ENCODE data around the gene AP4B1. TPM values are rescaled to one million over a fixed set of nuclear protein-coding genes. Genes with fewer than 3 reads are reported as not detected.

AP4B1 gene
- total and polyA plus RNA-seq, 3 experiments from 2014 or later: 12.1 to 36.2 (median 33.7) TPM

- peak in 2 of 5 donors; percentile 4 to 63 for DNase-seq
- Histone ChIP-seq H3K27me3 (ENCODE audit: insufficient read depth, low read length, poor library complexity, severe bottlenecking) (no peaks in the 10 kb centered on the region), H3K4me1 (ENCODE audit: insufficient read depth, low read length) (peaks cover 33% of the 10 kb centered on the region), H3K4me3 (ENCODE audit: low read length) (peak overlapping the region; percentile 96), H3K27ac (ENCODE audit: low read depth, low read length) (peak overlapping the region; percentile 94), H3K36me3 (ENCODE audit: insufficient read depth, low read length) (peaks cover 17% of the 10 kb centered on the region), H3K9me3 (ENCODE audit: low read length) (no peaks in the 10 kb centered on the region)
- Mint-ChIP-seq H3K27me3 (peaks cover 0 to 2% of the 10 kb centered on the region in 2 donors), H3K4me1 (peaks cover 44 to 68% (median 52%) of the 10 kb centered on the region in 3 donors), H3K4me3 (peak overlapping the region; percentile 93 to 100 (median 95)), H3K9me3 (no peaks in the 10 kb centered on the region), H3K36me3 (peaks cover 0 to 59% (median 13%) of the 10 kb centered on the region in 3 donors), H3K27ac (peak overlapping the region; percentile 95 to 100 (median 99))
- ChIA-PET POLR2A (interaction anchor here (0.5 to 3.9 kb wide), 6 partner anchors 25 to 70 kb away, joined by 3 to 95 read pairs (median 10); partner anchors contain the start of gene HIPK1), CTCF (interaction anchor here (0.6 to 5.8 kb wide), 11 partner anchors 11 to 147 kb away, joined by 3 to 95 read pairs (median 7); partner anchors contain the start of gene HIPK1)
These were observed 849 bp upstream of the AP4B1 start for GRCh38 chr1:113905435-113905861.

- Histone ChIP-seq H3K27me3 (ENCODE audit: insufficient read depth, low read length, poor library complexity, severe bottlenecking) (no peaks in the 10 kb centered on the region), H3K4me3 (ENCODE audit: low read length) (peak overlapping the region; percentile 96), H3K4me1 (ENCODE audit: insufficient read depth, low read length) (peaks cover 38% of the 10 kb centered on the region), H3K9me3 (ENCODE audit: low read length) (no peaks in the 10 kb centered on the region), H3K36me3 (ENCODE audit: insufficient read depth, low read length) (peaks cover 18% of the 10 kb centered on the region), H3K27ac (ENCODE audit: low read depth, low read length) (peak overlapping the region; percentile 94)
- peak in 1 of 5 donors; percentile 81 for DNase-seq
- H3K27me3 Mint-ChIP-seq: peaks cover 0 to 2% of the 10 kb centered on the region in 2 donors
- peak overlapping the region; percentile 95 to 100 (median 99) for H3K27ac Mint-ChIP-seq
- no peaks in the 10 kb centered on the region for H3K9me3 Mint-ChIP-seq
- H3K36me3 Mint-ChIP-seq: peaks cover 0 to 64% (median 18%) of the 10 kb centered on the region in 3 donors
- ChIA-PET POLR2A (interaction anchor here (0.8 to 3.9 kb wide), 11 partner anchors 9 to 437 kb away, joined by 3 to 95 read pairs (median 7); partner anchors contain the start of genes HIPK1 and RSBN1), CTCF (interaction anchor here (0.7 to 5.8 kb wide), 20 partner anchors 13 to 832 kb away, joined by 3 to 95 read pairs (median 6); partner anchors contain the start of genes HIPK1, LRIG2 and RSBN1)
- H3K4me3 Mint-ChIP-seq: peak overlapping the region; percentile 93 to 100 (median 95)
- peaks cover 53 to 75% (median 63%) of the 10 kb centered on the region in 3 donors for H3K4me1 Mint-ChIP-seq
These were observed 316 bp downstream of the AP4B1 start for GRCh38 chr1:113904293-113904673.

GRCh38 chr1:113903501-113904292 is 902 bp downstream of the AP4B1 start:
- Mint-ChIP-seq H3K27ac (peak overlapping the region; percentile 95 to 100 (median 99)), H3K27me3 (peaks cover 0 to 2% of the 10 kb centered on the region in 2 donors), H3K36me3 (peaks cover 0 to 67% (median 19%) of the 10 kb centered on the region in 3 donors), H3K4me1 (peaks cover 56 to 76% (median 66%) of the 10 kb centered on the region in 3 donors), H3K4me3 (peak overlapping the region; percentile 93 to 100 (median 95)), H3K9me3 (no peaks in the 10 kb centered on the region)
- H3K27ac ChIP-seq (ENCODE audit: low read depth, low read length): peak overlapping the region; percentile 94
- H3K9me3 ChIP-seq (ENCODE audit: low read length): no peaks in the 10 kb centered on the region
- peaks cover 41% of the 10 kb centered on the region for H3K4me1 ChIP-seq (ENCODE audit: insufficient read depth, low read length)
- H3K36me3 ChIP-seq (ENCODE audit: insufficient read depth, low read length): peaks cover 22% of the 10 kb centered on the region
- ChIA-PET POLR2A (interaction anchor here (0.5 to 3.9 kb wide), 13 partner anchors 8 to 438 kb away, joined by 3 to 95 read pairs (median 6); partner anchors contain the start of genes HIPK1 and RSBN1), CTCF (interaction anchor here (0.7 to 5.8 kb wide), 18 partner anchors 13 to 831 kb away, joined by 3 to 95 read pairs (median 7); partner anchors contain the start of genes HIPK1, LRIG2 and RSBN1)
- no peaks in the 10 kb centered on the region for H3K27me3 ChIP-seq (ENCODE audit: insufficient read depth, low read length, poor library complexity, severe bottlenecking)
- peak overlapping the region; percentile 96 for H3K4me3 ChIP-seq (ENCODE audit: low read length)
- DNase-seq: peak in 2 of 5 donors; percentile 15

GRCh38 chr1:113901191-113901590 is 3.4 kb downstream of the AP4B1 start:
- Mint-ChIP-seq H3K4me1 (peaks cover 61 to 81% (median 80%) of the 10 kb centered on the region in 3 donors), H3K9me3 (no peaks in the 10 kb centered on the region), H3K27me3 (peaks cover 0 to 2% of the 10 kb centered on the region in 2 donors), H3K4me3 (peak overlapping the region in 2 of 7 donors; percentile 5 to 19), H3K27ac (peak overlapping the region in 7 of 8 donors; percentile 5 to 95 (median 33)), H3K36me3 (peaks cover 6 to 80% (median 23%) of the 10 kb centered on the region in 3 donors)
- Histone ChIP-seq H3K9me3 (ENCODE audit: low read length) (no peaks in the 10 kb centered on the region), H3K27ac (ENCODE audit: low read depth, low read length) (no peak overlapping the region), H3K4me3 (ENCODE audit: low read length) (no peak overlapping the region), H3K4me1 (ENCODE audit: insufficient read depth, low read length) (peaks cover 41% of the 10 kb centered on the region), H3K27me3 (ENCODE audit: insufficient read depth, low read length, poor library complexity, severe bottlenecking) (no peaks in the 10 kb centered on the region), H3K36me3 (ENCODE audit: insufficient read depth, low read length) (peaks cover 36% of the 10 kb centered on the region)
- POLR2A ChIA-PET: interaction anchor here (0.5 to 1.1 kb wide), 2 partner anchors 18 to 28 kb away, joined by 3 to 4 read pairs; partner anchors contain the start of gene HIPK1
- CTCF ChIA-PET: interaction anchor here (1.1 to 1.5 kb wide), 3 partner anchors 16 to 30 kb away, joined by 3 to 5 read pairs (median 3); no protein-coding TSS in a partner anchor
- no peak for DNase-seq

GRCh38 chr1:113899111-113899510 is 5.5 kb downstream of the AP4B1 start:
- peaks cover 55% of the 10 kb centered on the region for H3K36me3 ChIP-seq (ENCODE audit: insufficient read depth, low read length)
- peaks cover 56 to 73% (median 66%) of the 10 kb centered on the region in 3 donors for H3K4me1 Mint-ChIP-seq
- no peak overlapping the region for H3K4me3 Mint-ChIP-seq

GRCh38 chr1:113898241-113898814 is 6.3 kb downstream of the AP4B1 start:
- H3K4me1 ChIP-seq (ENCODE audit: insufficient read depth, low read length): peaks cover 30% of the 10 kb centered on the region
- H3K4me3 ChIP-seq (ENCODE audit: low read length): no peak overlapping the region
- no peaks in the 10 kb centered on the region for H3K27me3 Mint-ChIP-seq
- H3K27ac Mint-ChIP-seq: peak overlapping the region in 7 of 8 donors; percentile 9 to 69 (median 36)
- H3K9me3 ChIP-seq (ENCODE audit: low read length): no peaks in the 10 kb centered on the region
- no peaks in the 10 kb centered on the region for H3K27me3 ChIP-seq (ENCODE audit: insufficient read depth, low read length, poor library complexity, severe bottlenecking)
- H3K36me3 Mint-ChIP-seq: peaks cover 9 to 89% (median 31%) of the 10 kb centered on the region in 3 donors
- H3K4me3 Mint-ChIP-seq: peak overlapping the region in 1 of 7 donors; percentile 32
- H3K9me3 Mint-ChIP-seq: no peaks in the 10 kb centered on the region
- peaks cover 58% of the 10 kb centered on the region for H3K36me3 ChIP-seq (ENCODE audit: insufficient read depth, low read length)
- ChIA-PET POLR2A (no interaction called here), CTCF (interaction anchor here (1.3 kb wide), 1 partner anchor 50 kb away, joined by 3 read pairs; no protein-coding TSS in a partner anchor)
- DNase-seq: no peak
- H3K4me1 Mint-ChIP-seq: peaks cover 51 to 65% (median 58%) of the 10 kb centered on the region in 3 donors
- no peak overlapping the region for H3K27ac ChIP-seq (ENCODE audit: low read depth, low read length)

More at GRCh38 chr1:113899111-113899510, 5.5 kb downstream of the AP4B1 start:
- no peak overlapping the region for H3K27ac ChIP-seq (ENCODE audit: low read depth, low read length)
- ChIA-PET CTCF (interaction anchor here (0.9 to 1.3 kb wide), 2 partner anchors 17 to 49 kb away, joined by 3 read pairs; no protein-coding TSS in a partner anchor), POLR2A (interaction anchor here (0.6 kb wide), 1 partner anchor 15 kb away, joined by 4 read pairs; no protein-coding TSS in a partner anchor)
- Mint-ChIP-seq H3K9me3 (no peaks in the 10 kb centered on the region), H3K36me3 (peaks cover 6 to 86% (median 29%) of the 10 kb centered on the region in 3 donors), H3K27ac (peak overlapping the region in 6 of 8 donors; percentile 26 to 95 (median 60)), H3K27me3 (no peaks in the 10 kb centered on the region)
- no peaks in the 10 kb centered on the region for H3K9me3 ChIP-seq (ENCODE audit: low read length)
- H3K4me3 ChIP-seq (ENCODE audit: low read length): no peak overlapping the region
- H3K4me1 ChIP-seq (ENCODE audit: insufficient read depth, low read length): peaks cover 38% of the 10 kb centered on the region
- no peak for DNase-seq
- H3K27me3 ChIP-seq (ENCODE audit: insufficient read depth, low read length, poor library complexity, severe bottlenecking): no peaks in the 10 kb centered on the region

- Histone ChIP-seq H3K4me1 (ENCODE audit: insufficient read depth, low read length) (peaks cover 8% of the 10 kb centered on the region), H3K27me3 (ENCODE audit: insufficient read depth, low read length, poor library complexity, severe bottlenecking) (no peaks in the 10 kb centered on the region), H3K9me3 (ENCODE audit: low read length) (no peaks in the 10 kb centered on the region), H3K4me3 (ENCODE audit: low read length) (no peak overlapping the region), H3K36me3 (ENCODE audit: insufficient read depth, low read length) (peaks cover 53% of the 10 kb centered on the region), H3K27ac (ENCODE audit: low read depth, low read length) (no peak overlapping the region)
- no peaks in the 10 kb centered on the region for H3K27me3 Mint-ChIP-seq
- POLR2A ChIA-PET: interaction anchor here (1.1 kb wide), 1 partner anchor 8 kb away, joined by 3 read pairs; the partner anchor contains the start of gene AP4B1
- H3K9me3 Mint-ChIP-seq: no peaks in the 10 kb centered on the region
- CTCF ChIA-PET: interaction anchor here (1.0 to 1.8 kb wide), 3 partner anchors 17 to 35 kb away, joined by 3 to 5 read pairs (median 4); no protein-coding TSS in a partner anchor
- DNase-seq: no peak
- H3K4me1 Mint-ChIP-seq: peaks cover 28 to 42% (median 35%) of the 10 kb centered on the region in 3 donors
- H3K36me3 Mint-ChIP-seq: peaks cover 9 to 72% (median 28%) of the 10 kb centered on the region in 3 donors
- H3K27ac Mint-ChIP-seq: peak overlapping the region in 5 of 8 donors; percentile 7 to 77 (median 37)
- H3K4me3 Mint-ChIP-seq: no peak overlapping the region
These were observed 8.6 kb downstream of the AP4B1 start for GRCh38 chr1:113895961-113896360.
